GM12801 (cell line): Measurements from ENCODE around the gene BUB3.

Experiments
- CTCF ChIP-seq: IDR thresholded peaks from one replicate; pipeline ENCODE4 v1.5.1; 2011; ENCODE audit warnings: control low read depth; ENCODE audit not compliant: insufficient read length; ENCODE audit errors: extremely low read depth

BUB3 gene

DNA sequence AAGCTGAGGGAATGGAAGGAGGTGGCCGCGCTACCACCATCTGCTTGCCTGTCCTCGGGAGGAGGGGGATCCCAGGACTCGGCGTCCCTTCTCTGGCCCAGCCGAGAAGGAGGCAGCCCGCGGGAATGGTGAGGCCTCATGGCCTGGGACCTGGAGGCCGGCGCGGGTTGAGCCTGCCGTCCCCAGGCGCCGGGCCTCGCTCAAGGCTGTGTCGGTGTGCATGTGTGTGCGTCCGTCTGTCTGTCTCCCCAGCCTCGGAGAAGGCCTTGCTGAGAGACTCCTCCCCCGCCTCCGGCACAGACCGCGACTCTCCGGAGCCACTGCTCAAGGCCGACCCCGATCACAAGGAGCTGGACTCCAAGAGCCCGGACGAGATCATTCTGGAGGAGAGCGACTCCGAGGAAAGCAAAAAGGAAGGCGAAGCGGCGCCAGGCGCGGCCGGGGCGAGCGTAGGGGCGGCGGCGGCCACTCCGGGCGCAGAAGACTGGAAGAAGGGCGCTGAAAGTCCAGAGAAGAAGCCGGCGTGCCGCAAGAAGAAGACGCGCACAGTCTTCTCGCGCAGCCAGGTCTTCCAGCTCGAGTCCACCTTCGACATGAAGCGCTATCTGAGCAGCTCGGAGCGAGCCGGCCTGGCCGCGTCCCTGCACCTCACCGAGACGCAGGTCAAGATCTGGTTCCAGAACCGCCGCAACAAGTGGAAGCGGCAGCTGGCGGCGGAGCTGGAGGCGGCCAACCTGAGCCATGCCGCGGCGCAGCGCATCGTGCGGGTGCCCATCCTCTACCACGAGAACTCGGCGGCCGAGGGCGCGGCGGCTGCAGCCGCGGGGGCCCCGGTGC lies 17.2 kb upstream of the BUB3 start:
- no peak for TF ChIP-seq CTCF

GRCh38 chr10:123139165-123139520 lies 15.1 kb upstream of the BUB3 start:
- TF ChIP-seq CTCF = no peak

- no peak for TF ChIP-seq CTCF
These were observed 14.6 kb upstream of the BUB3 start for GRCh38 chr10:123139521-123140163.

DNA sequence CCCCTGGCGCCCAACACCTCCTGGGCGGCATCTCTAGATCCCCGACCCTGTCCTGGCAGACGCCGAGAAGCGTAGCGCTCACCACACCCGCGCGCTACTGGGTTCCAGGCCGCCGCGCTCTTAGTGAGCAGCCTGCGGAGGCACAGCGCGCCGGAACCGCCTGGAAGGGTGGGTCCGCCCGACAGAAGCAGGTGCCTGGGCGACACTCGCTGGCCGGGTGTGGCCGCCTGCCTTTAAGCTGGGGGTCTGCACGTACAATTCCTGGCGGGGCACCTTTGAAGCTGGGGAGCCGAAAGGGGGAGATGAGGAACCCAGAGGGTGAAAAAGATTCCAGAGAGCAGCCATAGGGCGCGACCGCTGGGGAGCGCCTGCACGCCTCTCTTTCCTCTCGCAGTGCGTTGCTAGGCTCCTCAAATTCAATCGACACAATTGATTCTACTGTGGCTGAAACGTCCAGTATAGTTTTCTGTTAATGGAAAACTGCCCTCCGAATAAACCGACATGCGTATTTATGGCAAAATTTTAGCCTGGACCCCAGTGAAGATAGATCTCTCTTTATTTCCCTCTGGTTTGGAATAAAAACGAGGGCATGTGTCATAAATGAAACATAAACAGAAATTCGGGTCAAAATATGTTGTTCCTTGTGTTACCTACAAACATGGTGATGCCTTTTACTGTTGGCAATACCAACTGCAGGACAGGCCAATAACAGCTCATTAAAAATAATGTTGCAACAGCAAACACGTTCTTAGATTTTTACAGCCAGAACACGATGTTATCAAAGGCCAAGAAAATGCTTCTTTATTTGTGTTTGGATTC lies 13.8 kb upstream of the BUB3 start:
- TF ChIP-seq CTCF = no peak

GRCh38 chr10:123140983-123141390 lies 13.2 kb upstream of the BUB3 start:
- TF ChIP-seq CTCF = no peak

DNA sequence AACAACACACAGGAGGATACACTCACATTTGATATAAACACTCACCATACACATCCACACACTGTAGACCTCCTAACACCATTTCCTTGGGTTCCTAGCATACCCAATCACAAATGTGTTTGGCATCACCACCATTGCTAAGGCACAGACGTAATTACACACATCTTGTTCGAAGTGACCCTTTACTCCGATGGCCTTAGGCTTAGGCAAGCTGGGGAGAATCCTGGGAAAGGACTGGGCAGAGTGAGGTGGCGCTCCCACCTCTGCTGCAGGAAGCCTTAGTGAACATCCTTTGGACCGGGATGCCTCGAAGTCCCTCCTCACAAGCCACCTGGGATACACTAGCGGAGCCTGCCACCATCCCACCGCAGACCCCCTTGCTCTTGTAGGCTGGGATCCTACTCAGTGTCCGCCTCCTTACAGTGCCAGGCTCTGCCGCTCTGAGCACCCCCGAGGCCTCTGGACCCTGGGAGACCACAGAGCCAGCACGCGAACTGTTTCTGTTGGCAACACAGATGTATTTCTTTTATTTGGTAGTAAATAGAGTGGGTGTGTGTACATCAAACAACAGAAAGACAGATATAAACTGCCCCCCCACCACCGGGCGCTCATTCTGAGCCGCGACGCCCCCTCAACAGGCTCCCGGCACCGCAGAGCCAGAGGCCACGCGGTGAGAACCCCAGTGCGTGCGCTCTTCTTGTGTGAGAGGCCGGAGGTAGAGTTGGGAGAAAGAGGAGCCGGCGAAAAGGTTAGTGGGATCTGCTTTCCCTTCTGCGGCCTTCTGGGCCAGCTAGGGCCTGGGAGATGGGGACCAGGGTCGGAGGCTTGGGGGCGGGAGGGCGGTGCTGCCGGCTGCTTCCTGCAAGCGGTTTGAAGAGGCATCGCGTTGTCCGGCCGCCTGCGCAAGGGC lies 12.2 kb upstream of the BUB3 start:
- TF ChIP-seq CTCF = no peak
